ENCODE results near the gene GRK6. TPM values are rescaled to one million over a fixed set of nuclear protein-coding genes. Genes with fewer than 3 reads are reported as not detected.

GRK6 gene
- total RNA-seq, 2 donors from 2014 or later: 9.9 to 14.1 TPM

- no peaks in the 10 kb centered on the region for H3K9me3 ChIP-seq
- peak overlapping the region; percentile 7 to 39 for H3K27ac ChIP-seq
- H3K36me3 ChIP-seq: peaks cover 69% of the 10 kb centered on the region
- H3K4me1 ChIP-seq: peaks cover 0 to 57% of the 10 kb centered on the region in 2 donors
- no peaks in the 10 kb centered on the region for H3K27me3 ChIP-seq
- H3K4me3 ChIP-seq: no peak overlapping the region
- TF ChIP-seq CTCF (IDR thresholded peaks at IDR 0.05): peak; percentile 65 to 74
- DNase-seq (ENCODE audit: low spot score): no peak
Measured at GRCh38 chr5:177491429-177491945, 65.0 kb downstream of the GRK6 start.

GRCh38 chr5:177491983-177492746, 65.7 kb downstream of the GRK6 start:
- Histone ChIP-seq H3K27me3 (no peaks in the 10 kb centered on the region), H3K9me3 (no peaks in the 10 kb centered on the region), H3K4me1 (peaks cover 0 to 60% of the 10 kb centered on the region in 2 donors), H3K27ac (peak overlapping the region; percentile 95 to 97), H3K4me3 (no peak overlapping the region), H3K36me3 (peaks cover 67% of the 10 kb centered on the region)
- TF ChIP-seq CTCF (IDR thresholded peaks at IDR 0.05): no peak
- no peak for DNase-seq (ENCODE audit: low spot score)

Other genes with a start within 250 kb of the GRK6 start
- 10 to 100 TPM; 14.8 to 14.9 TPM for gene RAB24, start 123.0 kb upstream of the GRK6 start, total RNA-seq
- 10 to 100 TPM; 26.7 to 44.3 TPM for gene PRELID1, start 122.9 kb upstream of the GRK6 start, total RNA-seq
- 1 to 10 TPM; 1.6 to 1.8 TPM for gene MXD3, start 114.8 kb upstream of the GRK6 start, total RNA-seq
- 100 to 1,000 TPM; 128 to 134 TPM for gene LMAN2, start 75.0 kb upstream of the GRK6 start, total RNA-seq
- gene RGS14, start 68.8 kb upstream of the GRK6 start, total RNA-seq: 1 to 10 TPM; 3.1 to 6.8 TPM
- not detected for gene SLC34A1, start 42.2 kb upstream of the GRK6 start, total RNA-seq
- not detected for gene PFN3, start 26.0 kb upstream of the GRK6 start, total RNA-seq
- under 1 TPM in 1 of 2 donors, not detected in 1; 0.43 TPM for gene F12, start 17.1 kb upstream of the GRK6 start, total RNA-seq
- gene PRR7, start 20.1 kb downstream of the GRK6 start, total RNA-seq: 1 to 10 TPM in 1 of 2 donors, under 1 TPM in 1; 0.90 to 1.1 TPM
- 10 to 100 TPM; 25.0 to 47.2 TPM for gene DBN1, start 47.0 kb downstream of the GRK6 start, total RNA-seq
- 10 to 100 TPM; 45.8 to 56.0 TPM for gene PDLIM7, start 70.9 kb downstream of the GRK6 start, total RNA-seq
- 1 to 10 TPM; 1.6 to 2.6 TPM for gene DOK3, start 83.2 kb downstream of the GRK6 start, total RNA-seq
- gene DDX41, start 90.3 kb downstream of the GRK6 start, total RNA-seq: 10 to 100 TPM; 40.9 to 45.5 TPM
- gene FAM193B, start 127.9 kb downstream of the GRK6 start, total RNA-seq: 10 to 100 TPM in 1 of 2 donors, 1 to 10 TPM in 1; 9.8 to 20.7 TPM
- gene TMED9, start 165.5 kb downstream of the GRK6 start, total RNA-seq: 10 to 100 TPM; 49.6 to 63.8 TPM
- 10 to 100 TPM; 12.2 to 21.3 TPM for gene B4GALT7, start 173.5 kb downstream of the GRK6 start, total RNA-seq

Data from right atrium auricular region (tissue), 2 donors.